GM12892 (cell line): ENCODE data around the gene TBCE.

Source experiments
- DNase-seq: peaks from one replicate; pipeline ENCODE4 v3.0.0; 2011; ENCODE audit not compliant: insufficient read length
- FAIRE-seq: peaks from 2 replicates; lab custom pipeline; 2011; peaks lifted over from hg19 to GRCh38; lab: Jason Lieb, UNC
- POLR2A ChIP-seq: IDR thresholded peaks from 2 replicates; pipeline ENCODE4 v1.6.1; 2011; ENCODE audit warnings: low read depth, low read length, control low read depth
- POLR2AphosphoS5 ChIP-seq: IDR thresholded peaks from 2 replicates; pipeline ENCODE4 v1.6.1; 2011; ENCODE audit warnings: low read depth, low read length, control low read depth
- TAF1 ChIP-seq: IDR thresholded peaks from 2 replicates; pipeline ENCODE4 v1.6.1; 2011; ENCODE audit warnings: low read depth, mild to moderate bottlenecking, control low read depth, low read length, borderline replicate concordance

The TBCE gene

DNA sequence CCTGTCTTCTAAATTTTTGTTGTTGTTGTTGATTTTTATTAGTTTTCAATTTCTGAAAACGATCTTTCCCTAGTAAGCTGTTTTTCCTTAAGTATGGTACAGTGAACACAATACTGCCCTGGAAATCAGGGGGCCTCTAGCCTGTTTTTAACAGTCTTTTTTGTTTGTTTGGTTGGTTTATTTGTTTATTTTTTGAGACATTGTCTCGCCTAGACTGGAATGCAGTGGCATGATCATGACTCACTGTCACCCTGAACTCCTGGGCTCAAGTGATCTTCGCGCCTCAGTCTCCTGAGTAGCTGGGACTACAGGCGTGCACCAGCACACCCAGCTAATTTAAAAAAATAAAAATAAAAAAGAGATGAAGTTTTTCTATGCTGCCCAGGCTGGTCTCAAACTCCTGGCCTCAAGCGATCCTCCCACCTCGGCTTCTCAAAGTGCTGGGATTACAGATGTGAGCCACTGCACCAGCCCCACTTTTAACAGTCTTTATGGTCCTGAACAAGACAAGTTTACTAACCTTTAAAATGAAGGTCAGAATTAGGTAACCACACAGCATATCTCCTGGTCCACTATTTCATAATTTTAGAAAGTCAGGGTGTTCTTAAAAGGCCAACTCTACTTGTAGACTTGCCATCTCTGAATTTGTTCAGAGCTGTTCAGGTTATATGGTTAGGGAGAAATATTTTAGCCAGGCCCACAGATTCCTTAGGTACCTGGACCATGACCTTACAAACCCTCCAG is 35.4 kb downstream of the TBCE start:
- FAIRE-seq (no peak), DNase-seq (no peak)
- TF ChIP-seq TAF1, result no peak
- TF ChIP-seq POLR2A, result no peak
- TF ChIP-seq POLR2AphosphoS5, result no peak

DNA sequence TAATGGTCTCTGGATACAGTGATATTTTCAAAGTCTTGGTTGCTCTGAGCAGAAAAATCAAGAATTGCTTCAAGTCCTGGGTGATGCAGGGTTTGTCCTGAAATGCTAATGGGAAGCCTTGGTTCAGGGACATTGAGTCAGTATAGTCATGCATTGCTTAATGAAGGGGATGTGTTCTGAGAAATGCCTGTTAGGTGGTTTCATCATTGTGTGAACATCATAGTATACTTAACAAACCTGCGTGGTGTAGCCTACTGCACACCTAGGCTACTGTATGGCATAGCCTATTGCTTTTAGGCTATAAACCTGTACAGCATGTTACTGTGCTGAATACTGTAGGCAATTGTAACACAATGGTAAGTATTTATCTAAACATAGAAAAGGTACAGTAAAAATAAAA is 36.4 kb downstream of the TBCE start:
- TF ChIP-seq POLR2AphosphoS5 (no peak), TAF1 (no peak), POLR2A (no peak)
- DNase-seq (no peak), FAIRE-seq (no peak)

GRCh38 chr1:235404190-235404589 is 37.0 kb downstream of the TBCE start:
- DNase-seq (no peak), FAIRE-seq (no peak)
- TF ChIP-seq POLR2A (no peak), TAF1 (no peak), POLR2AphosphoS5 (no peak)

DNA sequence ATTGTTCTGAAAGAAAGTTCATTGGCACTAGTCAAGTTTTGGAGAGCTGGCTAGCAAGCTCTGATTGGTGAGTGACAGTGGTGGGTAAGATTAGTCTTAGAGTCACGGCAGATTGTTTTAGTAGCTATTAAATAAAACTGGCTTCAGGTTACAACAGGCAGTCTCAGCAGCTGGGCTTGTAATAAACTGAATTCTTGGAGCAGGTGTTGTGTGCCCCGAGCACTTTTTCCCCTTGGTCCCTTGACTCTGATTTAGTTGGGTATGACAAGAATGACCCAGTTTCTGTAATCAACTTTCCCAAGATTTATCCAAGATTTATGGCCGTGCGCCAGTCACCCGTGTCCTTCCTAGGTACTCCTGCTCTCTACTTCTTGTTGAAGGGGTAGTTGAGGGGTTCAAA is 40.2 kb downstream of the TBCE start:
- FAIRE-seq (no peak), DNase-seq (no peak)
- no peak for TF ChIP-seq POLR2A
- no peak for TF ChIP-seq TAF1
- no peak for TF ChIP-seq POLR2AphosphoS5

- no peak for TF ChIP-seq TAF1
- no peak for TF ChIP-seq POLR2AphosphoS5
- TF ChIP-seq POLR2A, result no peak
- no peak for DNase-seq
- no peak for FAIRE-seq
Observed at GRCh38 chr1:235408503-235408960, 41.3 kb downstream of the TBCE start.

DNA sequence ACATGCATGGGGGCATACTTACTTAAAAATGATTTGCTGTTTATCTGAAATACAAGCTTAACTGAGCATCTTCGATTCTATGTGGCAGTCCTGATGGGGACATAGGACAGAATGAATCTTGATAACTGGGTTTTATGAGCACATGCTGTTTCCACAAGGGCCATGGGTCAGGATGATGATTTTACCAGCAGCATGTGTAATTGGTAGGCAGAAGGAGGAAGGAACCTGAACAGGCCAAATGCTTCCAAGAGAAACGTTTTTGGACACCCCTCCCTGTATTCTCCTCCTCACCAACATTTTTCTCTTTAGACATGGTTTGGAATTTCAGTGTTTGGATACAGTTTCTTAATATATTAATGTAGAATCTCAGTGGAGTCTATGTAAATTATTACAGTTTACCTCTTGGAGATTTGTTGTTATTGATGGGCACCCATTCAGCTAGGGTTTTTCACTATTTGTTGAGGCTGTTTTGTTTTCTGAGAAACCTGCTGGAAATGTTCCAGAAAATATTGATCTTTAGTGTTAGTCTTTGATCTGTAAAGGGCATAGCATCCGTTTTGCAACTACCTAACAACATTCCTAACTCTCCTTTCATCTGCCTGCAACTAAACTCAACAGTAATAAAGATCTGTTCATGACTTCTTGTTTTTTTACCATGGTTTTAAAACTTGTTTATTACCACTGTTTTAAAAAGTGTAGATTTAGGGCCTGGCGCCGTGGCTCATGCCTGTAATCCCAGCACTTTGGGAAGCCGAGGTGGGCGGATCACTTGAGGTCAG is 42.0 kb downstream of the TBCE start:
- TF ChIP-seq POLR2AphosphoS5 (no peak), TAF1 (no peak), POLR2A (no peak)
- DNase-seq (no peak), FAIRE-seq (no peak)

DNA sequence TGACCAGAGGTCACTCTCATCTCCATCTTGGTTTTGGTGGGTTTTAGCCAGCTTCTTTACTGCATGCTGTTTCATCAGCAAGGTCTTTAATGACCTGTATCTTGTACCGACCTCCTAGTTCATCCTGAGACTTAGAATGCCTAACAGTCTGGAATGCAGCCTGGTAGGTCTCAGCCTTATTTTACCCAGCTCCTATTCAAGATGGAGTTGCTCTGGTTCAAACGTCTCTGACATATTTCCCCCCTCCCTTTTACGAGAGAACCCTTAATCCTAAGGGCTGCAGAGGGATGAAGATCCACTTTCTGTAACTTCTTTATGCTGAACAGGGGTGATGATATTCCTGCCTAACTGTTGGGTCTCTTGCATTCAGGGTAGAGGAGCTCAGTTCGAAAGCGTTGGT is 43.2 kb downstream of the TBCE start:
- TF ChIP-seq POLR2AphosphoS5 (no peak), TAF1 (no peak), POLR2A (no peak)
- DNase-seq (no peak), FAIRE-seq (no peak)

DNA sequence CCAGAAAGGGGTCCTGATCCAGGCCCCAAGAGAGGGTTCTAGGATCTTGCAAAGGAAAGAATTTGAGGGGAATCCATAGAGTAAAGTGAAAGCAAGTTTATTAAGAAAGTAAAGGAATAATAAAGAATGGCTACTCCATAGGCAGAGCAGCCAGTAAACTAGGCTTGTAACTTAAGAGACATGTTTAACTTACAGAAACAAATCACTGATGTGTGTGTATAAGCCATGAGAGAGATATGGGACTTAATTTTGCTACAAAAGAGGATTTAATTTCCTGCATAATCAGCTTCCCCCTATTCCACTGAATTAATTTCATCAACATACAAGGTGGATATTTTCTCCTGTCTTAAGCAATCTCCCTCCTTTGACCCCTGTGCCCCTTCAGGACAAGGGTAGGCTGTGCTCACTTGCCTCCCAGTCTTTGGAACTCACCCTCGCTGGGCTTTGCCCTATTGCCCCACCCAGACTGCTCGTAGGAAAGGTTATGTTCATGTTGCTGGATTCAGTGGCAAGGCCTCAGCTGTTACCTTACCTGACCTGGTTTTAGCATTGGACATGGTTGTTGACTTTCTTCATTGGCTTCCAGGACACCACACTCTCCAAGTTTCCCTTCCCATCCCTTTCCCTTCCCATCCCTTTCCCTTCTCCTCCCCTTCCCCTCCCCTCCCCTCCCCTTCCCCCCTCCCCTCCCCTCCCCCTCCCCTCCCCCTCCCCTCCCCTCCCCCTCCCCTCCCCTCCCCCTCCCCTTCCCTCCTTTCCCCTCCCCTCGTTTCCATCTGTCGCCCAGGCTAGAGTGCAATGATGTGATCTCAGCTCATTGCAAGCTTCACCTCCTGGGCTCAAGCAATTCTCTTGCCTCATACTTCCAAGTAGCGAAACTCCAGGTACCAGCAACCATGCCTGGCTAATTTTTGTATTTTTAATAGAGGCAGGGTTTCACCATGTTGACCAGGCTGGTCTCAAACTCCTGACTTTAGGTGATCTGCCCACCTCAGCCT is 44.6 kb downstream of the TBCE start:
- no peak for TF ChIP-seq POLR2AphosphoS5
- no peak for TF ChIP-seq POLR2A
- no peak for TF ChIP-seq TAF1
- FAIRE-seq, result no peak

DNA sequence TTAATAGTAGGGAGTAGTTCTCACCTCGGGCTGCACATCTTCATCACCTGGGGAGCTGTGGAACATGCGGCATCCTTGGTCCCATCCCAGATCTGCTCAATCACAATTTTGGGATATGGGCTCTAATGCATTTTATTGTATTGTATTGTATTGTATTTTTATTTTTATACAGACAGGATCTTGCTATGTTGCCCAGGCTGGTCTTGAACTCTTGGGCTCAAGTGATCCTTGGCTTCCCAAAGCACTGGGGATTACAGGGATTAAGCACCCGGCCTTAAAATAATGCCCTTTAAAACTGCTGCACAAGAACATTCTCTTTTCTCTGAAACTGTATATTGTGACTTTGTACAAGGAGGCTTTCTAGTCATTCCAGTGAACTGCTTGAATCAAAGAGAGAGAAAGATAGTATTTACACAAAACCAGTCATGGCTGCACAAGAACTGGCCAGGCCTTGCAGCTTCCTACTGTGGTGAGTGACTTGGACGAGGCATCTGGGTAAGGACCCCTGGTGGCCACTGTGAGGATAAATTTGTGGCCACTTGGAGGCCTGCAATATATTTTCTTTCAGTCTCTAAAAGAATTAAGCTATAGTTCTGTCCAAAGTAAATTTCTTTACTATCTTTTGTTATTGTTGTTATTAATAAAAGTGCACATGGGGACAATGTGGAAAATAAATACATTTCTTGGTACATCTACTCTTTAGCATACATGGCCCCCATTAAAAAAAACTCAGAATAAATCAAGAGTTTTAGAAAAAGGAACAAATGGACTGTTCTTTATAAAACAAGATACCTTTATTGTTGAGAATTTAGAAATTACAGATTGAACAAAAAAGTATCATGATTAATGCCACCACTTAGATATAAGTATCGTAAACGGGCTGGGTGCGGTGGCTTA is 48.0 kb downstream of the TBCE start:
- TF ChIP-seq POLR2A (no peak), TAF1 (no peak), POLR2AphosphoS5 (no peak)
- DNase-seq (peak; percentile 41), FAIRE-seq (peak; percentile 46)

More for the DNA sequence above, 44.6 kb downstream of the TBCE start:
- DNase-seq, result no peak

DNA sequence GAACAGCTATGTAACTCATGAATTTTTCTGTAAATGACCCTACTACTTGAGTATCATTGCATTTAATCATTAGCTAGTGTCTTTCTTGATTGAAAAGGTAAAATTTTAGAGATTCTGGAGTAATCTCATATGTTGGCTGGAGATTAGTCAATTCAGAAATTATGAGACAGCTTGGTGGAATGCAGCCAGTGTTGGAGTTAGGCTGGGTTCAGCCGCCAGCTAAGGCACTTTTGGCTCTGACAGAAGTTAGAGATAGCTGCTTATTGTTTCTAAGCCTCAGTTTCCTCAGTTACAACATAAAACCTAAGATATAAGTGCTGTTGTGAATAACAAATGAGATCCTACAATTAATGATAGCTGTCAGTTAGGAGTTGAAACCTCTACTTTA is 49.4 kb downstream of the TBCE start:
- FAIRE-seq (no peak), DNase-seq (no peak)
- TF ChIP-seq POLR2A (no peak), TAF1 (no peak), POLR2AphosphoS5 (no peak)
